Measurements from ENCODE around the gene MRM2.

GRCh38 chr7:2199528-2199927, 42.5 kb downstream of the MRM2 start:
- TF ChIP-seq PATZ1 (CRISPR knock-in tag; IDR thresholded peaks at IDR 0.05; ENCODE audit: borderline replicate concordance), result no peak
- no peak for TF ChIP-seq CSDC2 (CRISPR knock-in tag; IDR thresholded peaks at IDR 0.05)
- no peak for TF ChIP-seq SNAI2 (CRISPR knock-in tag; IDR thresholded peaks at IDR 0.05)
- TF ChIP-seq ISL1 (CRISPR knock-in tag; IDR thresholded peaks at IDR 0.05), result no peak
- TF ChIP-seq ZFP3 (CRISPR knock-in tag; IDR thresholded peaks at IDR 0.05), result no peak
- no peak for TF ChIP-seq CREB5 (CRISPR knock-in tag; IDR thresholded peaks at IDR 0.05; ENCODE audit: low read depth)
- no peak for TF ChIP-seq GLIS3 (CRISPR knock-in tag; IDR thresholded peaks at IDR 0.05)
- no peak for TF ChIP-seq POU6F1 (CRISPR knock-in tag; IDR thresholded peaks at IDR 0.05; ENCODE audit: borderline replicate concordance, low read depth)
- no peak for TF ChIP-seq PPARA (CRISPR knock-in tag; IDR thresholded peaks at IDR 0.05; ENCODE audit: borderline replicate concordance)
- TF ChIP-seq CSRNP3 (CRISPR knock-in tag; IDR thresholded peaks at IDR 0.05), result no peak
- no peak for TF ChIP-seq ARNTL (CRISPR knock-in tag; IDR thresholded peaks at IDR 0.05; ENCODE audit: borderline replicate concordance, low read depth)
